D721Med (cell line): Measurements from ENCODE around the gene TBXAS1.

Experiments used
- DNase-seq: peaks from one replicate; pipeline ENCODE4 v3.0.0; 2011; ENCODE audit warnings: low spot score; ENCODE audit not compliant: insufficient read length
- FAIRE-seq: peaks from 2 replicates; lab custom pipeline; 2011; peaks lifted over from hg19 to GRCh38; lab: Jason Lieb, UNC
- TF ChIP-seq, protein P1 (sequence below): IDR thresholded peaks from 2 replicates; pipeline ENCODE4 v1.5.1; 2012; ENCODE audit warnings: mild to moderate bottlenecking, control low read depth; ENCODE audit not compliant: insufficient read depth; ENCODE audit errors: missing control alignments

TBXAS1 gene

DNA sequence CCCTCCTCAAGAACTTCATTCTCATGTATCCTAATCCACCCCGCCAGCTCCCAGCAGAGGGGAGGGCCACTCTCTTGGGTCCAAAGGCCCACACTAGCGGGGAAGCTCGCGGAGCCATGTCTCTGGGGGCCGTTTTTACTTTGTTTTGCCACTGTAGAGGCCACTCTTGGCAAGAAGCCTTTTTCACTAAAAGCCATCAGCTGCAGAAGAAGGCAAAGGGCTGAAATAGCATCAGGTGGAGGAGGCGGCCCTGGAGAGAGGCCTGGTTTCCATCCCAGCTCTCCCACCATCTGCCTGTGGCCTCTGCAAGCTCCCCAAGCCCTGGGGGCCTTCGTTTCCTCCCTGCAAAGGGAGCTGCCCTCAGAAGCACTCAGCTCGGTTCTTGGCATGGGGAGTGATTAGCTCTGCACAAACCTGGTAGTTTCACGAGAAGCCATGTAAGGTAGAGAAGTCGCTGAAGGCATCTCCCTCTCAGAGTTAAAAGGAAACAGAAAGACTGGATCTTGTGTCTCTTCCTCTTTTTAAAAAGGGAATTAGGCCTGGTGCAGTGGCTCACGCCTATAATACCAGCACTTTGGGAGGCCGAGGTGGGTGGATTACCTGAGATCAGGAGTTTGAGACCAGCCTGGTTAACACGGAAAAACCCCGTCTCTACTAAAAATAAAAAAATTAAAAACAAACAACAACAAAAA is 163.4 kb downstream of the TBXAS1 start:
- DNase-seq (no peak), FAIRE-seq (no peak)
- TF ChIP-seq, protein P1, sequence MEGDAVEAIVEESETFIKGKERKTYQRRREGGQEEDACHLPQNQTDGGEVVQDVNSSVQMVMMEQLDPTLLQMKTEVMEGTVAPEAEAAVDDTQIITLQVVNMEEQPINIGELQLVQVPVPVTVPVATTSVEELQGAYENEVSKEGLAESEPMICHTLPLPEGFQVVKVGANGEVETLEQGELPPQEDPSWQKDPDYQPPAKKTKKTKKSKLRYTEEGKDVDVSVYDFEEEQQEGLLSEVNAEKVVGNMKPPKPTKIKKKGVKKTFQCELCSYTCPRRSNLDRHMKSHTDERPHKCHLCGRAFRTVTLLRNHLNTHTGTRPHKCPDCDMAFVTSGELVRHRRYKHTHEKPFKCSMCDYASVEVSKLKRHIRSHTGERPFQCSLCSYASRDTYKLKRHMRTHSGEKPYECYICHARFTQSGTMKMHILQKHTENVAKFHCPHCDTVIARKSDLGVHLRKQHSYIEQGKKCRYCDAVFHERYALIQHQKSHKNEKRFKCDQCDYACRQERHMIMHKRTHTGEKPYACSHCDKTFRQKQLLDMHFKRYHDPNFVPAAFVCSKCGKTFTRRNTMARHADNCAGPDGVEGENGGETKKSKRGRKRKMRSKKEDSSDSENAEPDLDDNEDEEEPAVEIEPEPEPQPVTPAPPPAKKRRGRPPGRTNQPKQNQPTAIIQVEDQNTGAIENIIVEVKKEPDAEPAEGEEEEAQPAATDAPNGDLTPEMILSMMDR = no peak

DNA sequence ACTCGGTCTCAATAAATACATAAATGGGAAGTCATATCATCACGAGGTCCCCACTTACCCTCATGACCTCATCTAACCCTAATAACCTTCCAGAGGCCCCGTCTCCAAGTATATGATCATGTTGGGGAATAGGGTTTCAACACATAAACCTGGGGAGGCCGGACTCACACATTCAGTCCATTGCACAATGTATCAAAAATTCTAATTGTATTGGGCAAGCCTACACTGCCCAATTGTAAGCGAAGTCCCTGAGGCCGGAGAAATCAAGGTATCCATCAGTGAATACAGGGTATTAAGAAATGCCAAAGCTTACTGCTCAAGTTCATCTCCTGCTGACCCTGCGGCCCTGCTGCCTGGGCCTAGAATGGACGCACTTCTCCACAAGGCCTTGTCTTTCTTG is 164.1 kb downstream of the TBXAS1 start:
- DNase-seq (no peak), FAIRE-seq (no peak)
- TF ChIP-seq, protein P1 = no peak

DNA sequence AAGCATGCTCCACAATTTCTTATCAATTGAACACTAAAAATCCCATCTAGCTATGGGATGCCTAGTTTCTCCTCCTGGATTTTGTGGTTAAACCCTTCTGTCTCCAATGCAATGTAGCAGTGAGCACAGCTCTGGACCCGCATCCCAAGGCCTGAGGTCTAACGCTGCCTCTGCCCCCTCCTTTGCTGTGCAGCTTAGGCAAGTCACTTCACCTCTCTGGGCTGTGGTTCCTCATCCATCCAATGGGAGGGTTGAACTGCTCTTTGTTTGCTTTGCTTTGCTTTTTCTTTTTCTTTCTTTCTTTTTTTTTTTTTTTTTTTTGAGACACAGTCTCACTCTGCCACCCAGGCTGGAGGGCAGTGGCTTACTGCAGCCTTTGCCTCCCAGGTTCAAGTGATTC is 164.5 kb downstream of the TBXAS1 start:
- FAIRE-seq (no peak), DNase-seq (no peak)
- TF ChIP-seq, protein P1 = no peak

DNA sequence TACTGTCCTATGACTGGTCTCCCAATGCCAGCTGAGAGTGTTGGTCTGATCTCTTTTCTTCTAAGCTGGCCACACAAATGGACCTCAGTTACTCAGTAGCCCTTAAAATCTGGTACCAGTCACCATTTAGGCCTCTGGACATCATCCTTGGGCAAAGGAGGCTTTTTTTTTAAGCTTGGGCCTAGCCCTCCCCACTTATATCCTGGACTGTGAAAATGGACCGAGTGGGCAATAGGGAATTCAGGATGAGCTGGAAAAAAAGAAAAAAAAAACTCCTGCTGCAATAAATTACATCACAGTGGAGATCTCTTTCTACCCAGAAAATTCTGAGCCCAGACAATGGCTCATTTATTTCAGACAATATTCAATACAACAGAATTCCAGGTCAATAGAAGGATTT is 165.3 kb downstream of the TBXAS1 start:
- TF ChIP-seq, protein P1 = no peak
- FAIRE-seq = no peak
- DNase-seq = no peak

DNA sequence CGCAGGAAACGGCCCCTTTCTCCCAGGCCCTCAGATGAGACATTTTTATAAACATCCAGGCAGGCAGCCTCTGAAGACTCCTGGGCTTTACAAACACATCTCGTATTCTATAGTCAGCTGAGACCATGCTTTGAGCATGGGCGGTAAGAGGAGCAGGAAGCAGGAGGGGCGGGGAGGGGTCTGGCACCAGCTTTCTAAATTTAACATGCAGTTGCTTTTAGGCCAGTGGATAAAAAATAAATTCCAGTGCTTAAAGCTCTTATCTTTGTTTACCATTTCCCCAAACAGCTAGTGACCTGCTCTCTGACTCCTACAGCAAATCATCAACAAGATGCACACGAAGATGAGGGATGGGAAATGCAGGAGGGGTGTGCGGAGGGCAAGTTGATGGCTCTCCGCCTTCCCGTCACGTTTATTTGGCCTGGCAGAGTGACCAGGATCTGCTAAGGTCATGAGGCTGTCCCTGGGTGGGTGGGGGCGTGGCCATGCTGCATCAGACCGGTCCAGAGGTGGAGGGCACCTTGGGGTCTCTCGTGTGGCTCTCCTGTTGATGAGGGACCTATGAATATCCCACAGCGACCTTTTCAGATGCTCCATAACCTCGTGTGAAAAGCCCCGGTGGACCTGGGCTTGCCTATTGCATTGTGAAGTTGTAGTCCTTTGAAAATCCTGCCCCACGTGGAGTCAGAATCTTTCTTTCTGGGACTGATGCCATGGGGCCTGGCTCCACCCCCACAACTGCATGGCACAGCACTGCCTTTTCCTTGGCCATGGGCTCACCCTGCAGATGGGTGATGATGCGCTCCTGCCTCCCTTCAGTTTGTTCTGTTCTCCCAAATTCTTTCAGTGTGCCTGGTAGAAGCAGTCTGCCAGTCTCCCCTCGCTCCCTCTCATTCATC is 166.2 kb downstream of the TBXAS1 start:
- no peak for DNase-seq
- FAIRE-seq = no peak
- TF ChIP-seq, protein P1 = no peak

- DNase-seq (no peak), FAIRE-seq (no peak)
- TF ChIP-seq, protein P1 = no peak
Measured at GRCh38 chr7:139998572-139998971, 169.5 kb downstream of the TBXAS1 start.

GRCh38 chr7:139999516-139999915 is 170.5 kb downstream of the TBXAS1 start:
- TF ChIP-seq, protein P1 = no peak
- FAIRE-seq = no peak
- DNase-seq = no peak
